Skeletal muscle satellite cell (primary cell): ENCODE results near the gene DMRTC2.

ENCODE experiments used
- H3K27me3 ChIP-seq: 2 replicates; pipeline ENCODE4 v1.7.0; 2013; ENCODE audit warnings: low read length; ENCODE audit not compliant: control insufficient read depth, insufficient read depth
- H3K36me3 ChIP-seq: 2 replicates; pipeline ENCODE4 v1.7.0; 2013; ENCODE audit warnings: mild to moderate bottlenecking, control low read depth, low read length; ENCODE audit not compliant: insufficient read depth
- H3K4me1 ChIP-seq: 2 replicates; pipeline ENCODE4 v1.7.0; 2013; ENCODE audit warnings: low read length; ENCODE audit not compliant: control insufficient read depth, insufficient read depth
- H3K4me2 ChIP-seq: 2 replicates; pipeline ENCODE4 v1.7.0; 2013; ENCODE audit warnings: mild to moderate bottlenecking, low read length
- H3K4me3 ChIP-seq: 2 replicates; pipeline ENCODE4 v1.7.0; 2013; ENCODE audit warnings: low read length
- H3K9ac ChIP-seq: 2 replicates; pipeline ENCODE4 v1.7.0; 2013; ENCODE audit warnings: mild to moderate bottlenecking, low read depth, low read length, moderate library complexity
- H3K9me3 ChIP-seq: replicated peaks from 2 replicates; pipeline ENCODE4 v1.7.0; 2013; ENCODE audit warnings: mild to moderate bottlenecking, control low read depth, low read length

The DMRTC2 gene

DNA sequence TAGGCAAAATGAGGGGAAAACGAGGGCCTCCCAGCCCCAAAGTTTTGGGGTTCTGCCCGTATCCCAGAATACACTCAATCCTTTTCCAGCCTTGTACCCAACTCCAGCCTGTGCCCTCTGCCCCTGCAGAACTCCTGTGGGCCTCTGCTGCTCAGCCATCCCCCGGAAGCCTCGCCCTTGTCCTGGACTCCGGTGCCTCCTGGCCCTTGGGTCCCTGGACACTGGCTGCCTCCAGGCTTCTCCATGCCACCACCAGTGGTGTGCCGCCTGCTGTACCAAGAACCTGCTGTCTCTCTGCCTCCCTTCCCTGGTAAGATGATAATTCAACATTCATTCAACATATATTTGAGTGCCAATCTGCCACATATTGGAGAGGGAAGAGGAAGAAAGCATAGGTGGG is 3.8 kb downstream of the DMRTC2 start:
- peaks cover 37% of the 10 kb centered on the region for H3K27me3 ChIP-seq
- no peaks in the 10 kb centered on the region for H3K9me3 ChIP-seq
- no peak overlapping the region for H3K9ac ChIP-seq
- no peaks in the 10 kb centered on the region for H3K4me1 ChIP-seq
- no peaks in the 10 kb centered on the region for H3K36me3 ChIP-seq
- no peak overlapping the region for H3K4me3 ChIP-seq
- no peak overlapping the region for H3K4me2 ChIP-seq

DNA sequence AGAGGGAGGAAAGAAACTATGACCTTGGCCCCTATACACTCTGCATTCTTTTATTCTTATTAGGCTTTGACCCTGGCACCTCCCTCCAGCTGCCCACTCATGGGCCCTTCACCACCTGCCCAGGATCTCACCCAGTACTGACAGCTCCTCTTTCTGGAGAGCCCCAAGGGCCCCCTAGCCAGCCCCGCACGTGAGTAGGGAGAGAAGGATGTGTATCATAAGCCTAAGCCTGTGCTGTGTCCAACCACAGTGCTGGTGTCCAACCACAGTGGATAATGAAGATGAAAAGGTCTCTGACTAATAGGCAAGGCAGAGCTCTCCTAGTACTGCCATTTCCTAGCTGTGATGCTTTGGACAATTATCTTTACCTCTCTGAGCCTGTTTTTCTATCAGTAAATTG is 4.2 kb downstream of the DMRTC2 start:
- Histone ChIP-seq H3K4me3 (no peak overlapping the region), H3K9me3 (no peaks in the 10 kb centered on the region), H3K4me1 (no peaks in the 10 kb centered on the region), H3K4me2 (no peak overlapping the region), H3K36me3 (no peaks in the 10 kb centered on the region), H3K9ac (no peak overlapping the region), H3K27me3 (peaks cover 41% of the 10 kb centered on the region)

DNA sequence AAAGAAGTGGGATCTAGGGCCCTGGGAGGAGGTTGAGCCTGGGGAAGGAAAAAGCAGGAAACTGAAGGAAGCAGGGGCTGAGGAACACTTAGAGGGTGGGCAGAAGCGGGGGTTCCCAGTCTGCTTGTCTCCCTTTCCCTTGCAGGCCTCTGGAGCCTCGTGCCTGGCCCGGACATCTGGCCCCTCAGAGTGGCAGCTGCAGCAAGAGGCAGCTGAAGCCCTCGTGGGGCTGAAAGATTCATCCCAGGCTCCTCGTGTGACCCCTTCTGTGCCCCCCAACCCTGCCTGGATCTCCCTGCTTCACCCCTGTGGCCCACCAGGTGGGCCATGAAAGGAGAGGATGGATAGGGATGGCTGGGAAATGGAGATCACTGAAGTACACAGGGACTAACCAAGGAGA is 5.5 kb downstream of the DMRTC2 start:
- H3K9ac ChIP-seq = no peak overlapping the region
- no peak overlapping the region for H3K4me3 ChIP-seq
- peaks cover 53% of the 10 kb centered on the region for H3K27me3 ChIP-seq
- no peaks in the 10 kb centered on the region for H3K36me3 ChIP-seq
- no peaks in the 10 kb centered on the region for H3K4me1 ChIP-seq
- no peak overlapping the region for H3K4me2 ChIP-seq
- H3K9me3 ChIP-seq = no peaks in the 10 kb centered on the region

DNA sequence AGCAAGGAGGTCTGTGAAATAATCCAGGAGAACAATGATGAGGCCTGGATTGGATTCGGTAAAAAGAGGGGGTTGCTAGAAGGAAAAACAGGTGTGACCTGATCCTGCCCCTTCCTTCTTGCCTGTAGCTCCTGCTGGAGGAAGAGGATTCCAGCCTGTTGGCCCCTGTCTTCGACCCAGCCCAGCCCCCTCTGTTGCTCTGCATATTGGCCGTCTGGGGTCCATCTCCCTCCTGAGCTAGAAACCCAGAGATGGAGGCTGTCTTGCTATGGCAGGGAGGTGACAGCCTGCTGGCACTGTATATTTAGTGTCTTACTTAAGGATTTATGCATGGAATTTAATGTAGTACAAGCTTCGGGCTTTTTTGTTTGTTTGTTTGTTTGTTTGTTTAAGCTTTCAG is 6.6 kb downstream of the DMRTC2 start:
- Histone ChIP-seq H3K27me3 (peaks cover 53% of the 10 kb centered on the region), H3K4me2 (no peak overlapping the region), H3K4me3 (no peak overlapping the region)

DNA sequence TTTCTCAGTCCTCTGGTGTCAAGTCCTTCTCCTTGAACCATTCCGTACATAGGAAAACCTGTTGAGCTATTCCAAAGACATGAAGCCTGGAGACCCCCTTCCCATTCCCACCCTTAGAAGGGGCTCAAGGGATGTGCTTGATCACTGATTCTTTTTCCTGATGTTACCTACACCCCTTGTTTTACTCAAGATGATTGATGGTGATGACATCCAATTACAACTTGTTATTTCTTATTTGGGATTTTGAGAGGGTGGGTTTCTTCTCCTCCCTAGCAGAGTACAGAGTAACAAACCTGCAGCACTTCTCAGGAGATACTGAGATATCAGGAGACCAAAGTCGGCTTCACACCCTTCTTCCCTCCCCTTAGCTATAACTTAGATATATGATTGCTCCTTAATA is 8.5 kb downstream of the DMRTC2 start:
- Histone ChIP-seq H3K4me1 (no peaks in the 10 kb centered on the region), H3K36me3 (no peaks in the 10 kb centered on the region), H3K9ac (no peak overlapping the region), H3K9me3 (no peaks in the 10 kb centered on the region), H3K4me2 (no peak overlapping the region), H3K4me3 (no peak overlapping the region), H3K27me3 (peaks cover 53% of the 10 kb centered on the region)

More for the DNA sequence above, 6.6 kb downstream of the DMRTC2 start:
- Histone ChIP-seq H3K4me1 (no peaks in the 10 kb centered on the region), H3K9me3 (no peaks in the 10 kb centered on the region), H3K9ac (no peak overlapping the region), H3K36me3 (no peaks in the 10 kb centered on the region)

DNA sequence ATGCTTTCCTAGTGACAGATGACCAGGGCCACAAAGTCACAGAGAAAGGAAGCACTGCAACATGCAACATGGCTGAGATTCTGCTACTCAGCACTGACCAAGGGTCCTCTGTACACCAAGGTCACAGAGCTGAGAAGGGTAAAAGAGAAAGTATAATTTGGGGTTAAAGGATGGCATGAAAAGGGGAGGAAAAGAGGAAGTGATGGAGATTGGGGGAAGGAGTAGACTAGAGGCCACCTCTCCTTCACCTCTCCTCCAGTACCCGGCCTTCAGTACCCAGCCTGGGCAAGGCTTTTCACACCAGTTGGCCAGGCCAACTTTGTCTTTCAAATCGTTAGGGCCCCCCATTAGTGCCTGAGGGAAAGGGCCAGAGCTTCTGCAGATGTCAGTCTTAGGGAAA is 8.9 kb downstream of the DMRTC2 start:
- no peak overlapping the region for H3K9ac ChIP-seq
- no peak overlapping the region for H3K4me2 ChIP-seq
- H3K36me3 ChIP-seq = no peaks in the 10 kb centered on the region
- peaks cover 53% of the 10 kb centered on the region for H3K27me3 ChIP-seq
- H3K4me1 ChIP-seq = no peaks in the 10 kb centered on the region
- no peaks in the 10 kb centered on the region for H3K9me3 ChIP-seq
- no peak overlapping the region for H3K4me3 ChIP-seq

DNA sequence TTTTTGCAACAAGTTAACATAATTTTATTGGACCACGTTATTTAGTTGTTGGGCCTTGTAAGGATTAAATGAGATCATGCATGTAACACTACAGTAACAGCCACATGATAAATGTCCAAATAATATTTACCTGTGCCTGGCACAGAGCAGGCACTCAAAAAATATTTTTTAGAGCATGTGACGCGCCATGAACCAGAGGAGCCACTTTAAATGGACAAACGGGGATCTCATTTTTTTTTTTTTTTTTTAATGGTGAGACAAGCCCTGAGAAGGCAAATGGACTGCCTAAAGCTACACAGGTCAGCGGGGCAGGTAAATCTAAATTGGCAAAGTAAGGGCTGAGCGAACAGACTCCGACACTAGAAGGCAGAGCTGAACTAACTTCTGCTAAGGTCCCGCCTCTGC is 14.4 kb downstream of the DMRTC2 start:
- Histone ChIP-seq H3K9ac (peak overlapping the region; percentile 62), H3K9me3 (no peaks in the 10 kb centered on the region), H3K36me3 (peaks cover 35% of the 10 kb centered on the region), H3K4me2 (peak overlapping the region; percentile 80), H3K4me1 (peaks cover 25% of the 10 kb centered on the region), H3K4me3 (peak overlapping the region; percentile 90), H3K27me3 (peaks cover 11% of the 10 kb centered on the region)

DNA sequence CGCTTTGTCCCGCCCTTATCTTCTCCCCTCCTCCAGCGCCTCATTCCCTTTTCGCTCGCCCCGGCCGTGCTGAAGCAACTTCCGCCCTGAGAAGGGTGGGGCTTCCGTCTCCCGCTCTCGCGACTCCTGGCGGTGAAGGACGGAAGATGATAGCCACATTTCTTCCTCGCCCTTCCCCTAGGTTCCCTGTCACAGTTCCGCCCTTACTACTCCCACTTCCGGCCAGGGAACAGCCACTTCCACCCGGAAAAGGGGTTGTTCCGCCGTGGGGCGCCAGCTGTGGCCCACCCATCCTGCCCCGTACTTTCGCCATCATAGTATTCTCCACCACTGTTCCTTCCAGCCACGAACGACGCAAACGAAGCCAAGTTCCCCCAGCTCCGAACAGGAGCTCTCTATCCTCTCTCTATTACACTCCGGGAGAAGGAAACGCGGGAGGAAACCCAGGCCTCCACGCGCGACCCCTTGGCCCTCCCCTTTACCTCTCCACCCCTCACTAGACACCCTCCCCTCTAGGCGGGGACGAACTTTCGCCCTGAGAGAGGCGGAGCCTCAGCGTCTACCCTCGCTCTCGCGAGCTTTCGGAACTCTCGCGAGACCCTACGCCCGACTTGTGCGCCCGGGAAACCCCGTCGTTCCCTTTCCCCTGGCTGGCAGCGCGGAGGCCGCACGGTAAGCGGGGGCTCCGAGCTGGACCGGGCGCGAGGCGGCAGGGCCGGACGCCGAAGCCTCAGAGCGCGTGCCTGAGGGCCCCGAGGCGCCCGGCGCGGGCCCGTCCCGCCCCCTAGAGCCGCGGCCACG is 15.0 kb downstream of the DMRTC2 start, which contains the start of gene RPS19:
RPS19 (plus strand) TSS at position 638 of the 801 bp plus-strand sequence. CDS start 520 bp downstream, outside the sequence.
- peak within 1 kb of the TSS; percentile 90 for H3K4me3 ChIP-seq
- H3K4me1 ChIP-seq = peaks cover 25% of the 10 kb centered on the region
- peak within 1 kb of the TSS; percentile 97 for H3K4me2 ChIP-seq

DNA sequence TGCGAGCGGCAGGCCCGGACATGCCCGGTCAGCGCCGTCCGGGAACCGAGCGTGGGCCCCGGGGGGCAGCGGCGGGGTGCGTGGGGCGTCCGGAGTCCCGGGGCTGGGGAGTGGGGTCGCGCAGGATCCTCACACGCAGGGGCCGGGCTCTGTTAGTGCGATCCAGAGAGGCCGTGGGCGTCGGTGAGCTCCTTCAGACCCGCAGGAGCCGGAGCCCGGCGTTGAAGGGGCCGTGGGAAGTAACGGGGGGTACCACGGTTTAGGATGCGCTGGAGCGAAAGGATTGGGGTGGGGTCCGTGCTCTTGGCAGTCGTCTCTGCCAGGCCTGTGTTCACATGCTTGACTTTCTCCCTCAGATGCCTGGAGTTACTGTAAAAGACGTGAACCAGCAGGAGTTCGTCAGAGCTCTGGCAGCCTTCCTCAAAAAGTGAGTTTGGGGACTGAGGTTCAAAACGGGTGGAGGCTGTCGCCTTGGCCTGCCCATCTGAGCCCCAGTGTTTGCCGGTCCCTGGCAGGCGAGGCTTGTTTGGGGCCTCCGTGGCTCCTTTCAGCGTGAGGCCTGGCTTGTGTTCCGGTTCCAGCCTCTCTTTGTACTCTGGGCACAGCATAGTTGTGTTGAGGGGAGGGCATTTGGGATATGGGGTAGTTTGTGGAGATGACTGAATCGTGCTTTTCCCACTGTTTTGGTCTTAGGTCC is 15.7 kb downstream of the DMRTC2 start:
- H3K27me3 ChIP-seq = no peaks in the 10 kb centered on the region
- H3K4me2 ChIP-seq = peak overlapping the region; percentile 97
- H3K9ac ChIP-seq = peak overlapping the region; percentile 99
- H3K9me3 ChIP-seq = no peaks in the 10 kb centered on the region
- H3K36me3 ChIP-seq = peaks cover 47% of the 10 kb centered on the region
- H3K4me1 ChIP-seq = peaks cover 25% of the 10 kb centered on the region
- H3K4me3 ChIP-seq = peak overlapping the region; percentile 90

More for the DNA sequence above, 15.0 kb downstream of the DMRTC2 start, which contains the start of gene RPS19:
- Histone ChIP-seq H3K9me3 (no peaks in the 10 kb centered on the region), H3K27me3 (peaks cover 4% of the 10 kb centered on the region), H3K36me3 (peaks cover 41% of the 10 kb centered on the region), H3K9ac (peak within 1 kb of the TSS; percentile 99)

DNA sequence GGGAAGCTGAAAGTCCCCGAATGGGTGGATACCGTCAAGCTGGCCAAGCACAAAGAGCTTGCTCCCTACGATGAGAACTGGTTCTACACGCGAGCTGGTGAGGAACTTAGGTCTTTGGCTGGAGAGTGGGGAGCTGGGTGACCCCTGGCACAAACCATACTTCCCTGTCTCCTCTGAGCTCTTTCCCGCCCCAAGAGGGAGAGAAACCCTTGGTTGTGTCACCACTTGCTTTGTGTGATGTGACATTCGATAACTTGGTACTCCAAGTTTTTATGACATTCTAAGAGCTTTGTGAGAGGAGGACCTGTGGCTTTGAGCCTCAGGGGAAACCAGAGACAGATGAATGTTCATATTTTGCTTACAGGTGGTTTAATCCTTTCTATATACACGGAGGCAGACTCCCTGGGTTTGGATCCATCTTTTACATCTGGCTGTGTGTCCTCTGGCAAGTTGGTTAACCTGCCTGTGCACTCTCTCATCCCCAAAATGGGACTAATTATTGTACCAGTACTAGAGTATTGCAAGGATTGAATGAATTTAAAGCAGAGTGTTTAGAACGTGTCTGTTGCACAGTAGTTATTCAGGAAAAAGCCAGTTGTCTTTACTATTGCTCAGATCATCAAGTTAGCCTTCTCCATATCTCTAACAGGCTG is 16.4 kb downstream of the DMRTC2 start:
- Histone ChIP-seq H3K27me3 (no peaks in the 10 kb centered on the region), H3K4me3 (peak overlapping the region; percentile 90), H3K4me2 (peak overlapping the region; percentile 97), H3K9me3 (no peaks in the 10 kb centered on the region), H3K36me3 (peaks cover 49% of the 10 kb centered on the region), H3K9ac (peak overlapping the region; percentile 99), H3K4me1 (peaks cover 25% of the 10 kb centered on the region)

DNA sequence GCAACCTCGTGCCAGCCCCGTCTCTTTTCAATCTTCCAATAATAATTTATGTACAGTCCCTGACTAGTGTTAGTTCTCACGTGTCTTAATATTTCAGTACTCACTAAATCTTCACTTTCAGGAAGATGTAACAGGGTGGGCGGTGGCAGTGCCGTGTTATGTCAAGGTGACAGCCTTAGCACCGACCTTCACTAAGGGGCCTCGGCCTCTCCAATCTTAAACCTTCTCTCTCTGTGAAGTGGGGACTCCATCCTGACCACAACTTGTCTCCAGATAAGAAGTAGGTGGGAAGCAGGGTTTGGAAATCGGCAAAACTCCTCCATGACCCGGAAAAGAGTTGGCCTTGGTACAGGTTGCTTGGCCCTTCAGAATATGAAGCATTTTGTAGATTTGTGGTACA is 17.0 kb downstream of the DMRTC2 start:
- Histone ChIP-seq H3K27me3 (no peaks in the 10 kb centered on the region), H3K4me2 (peak overlapping the region; percentile 97), H3K4me1 (peaks cover 25% of the 10 kb centered on the region), H3K9me3 (no peaks in the 10 kb centered on the region), H3K4me3 (peak overlapping the region; percentile 90), H3K9ac (peak overlapping the region; percentile 99), H3K36me3 (peaks cover 54% of the 10 kb centered on the region)
